H1 (cell line): ENCODE results near the gene DNMT3B. TPM values are rescaled to one million over a fixed set of nuclear protein-coding genes. Genes with fewer than 3 reads are reported as not detected.

ENCODE experiments used
- BACH1 ChIP-seq: IDR thresholded peaks from 2 replicates; pipeline ENCODE4 v1.6.1; 2012; ENCODE audit warnings: low read length, improper control_type of control experiment
- CBX8 ChIP-seq: fragments of 300-800, 300-1000 bp; sonication (generic); IDR thresholded peaks from 2 replicates; pipeline ENCODE4 v1.7.1; 2016; ENCODE audit warnings: low read depth, low read length, borderline replicate concordance
- GABPA ChIP-seq: IDR thresholded peaks from 2 replicates; pipeline ENCODE4 v1.6.1; 2011; ENCODE audit warnings: mild to moderate bottlenecking, low read length, moderate library complexity, borderline replicate concordance; ENCODE audit not compliant: insufficient read depth
- NRF1 ChIP-seq: IDR thresholded peaks from 2 replicates; pipeline ENCODE4 v1.6.1; 2011; ENCODE audit warnings: mild to moderate bottlenecking, low read depth, low read length, improper control_type of control experiment
- POLR2A ChIP-seq, 2 experiments: IDR thresholded peaks; 1 replicate in 1 of 2; 2 replicates in 1 of 2; pipeline ENCODE4 v1.6.1; 2011; ENCODE audit warnings: low read depth in 2 of 2, low read length in 2 of 2, mild to moderate bottlenecking in 2 of 2; ENCODE audit errors: control extremely low read depth in 1 of 2
- RXRA ChIP-seq: IDR thresholded peaks from 2 replicates; pipeline ENCODE4 v1.6.1; 2011; ENCODE audit warnings: low read depth, mild to moderate bottlenecking, low read length, moderate library complexity; ENCODE audit not compliant: insufficient read depth
- polyA plus RNA-seq, 7 experiments: library from polyadenylated mRNA; depleted of rRNA in 3 of 7; stranded (reverse) in 5 of 7; unstranded in 2 of 7; fragments of >200 nt in 5 of 7; fragments of 200-250 nt in 2 of 7; gene quantifications; 1 replicate in 5 of 7; 2 replicates in 1 of 7; 4 replicates in 1 of 7; pipeline versions ENCODE4 v1.2.1 to v1.2.3, GENCODE V29; 2011 to 2013; ENCODE audit warnings: missing spikeins in 2 of 7, mixed read lengths in 2 of 7
- total RNA-seq: library from RNA; stranded (reverse); fragmentation: NEBNext Ultra II Directional; extraction: Animal tissue kit (Norgen Biotek cat#: 25700); gene quantifications from 2 replicates; pipeline ENCODE4 v1.2.1, GENCODE V29; 2021
- TF ChIP-seq, protein P1 (sequence below): fragments of 300-600 bp; sonication (generic); IDR thresholded peaks from 2 replicates; pipeline ENCODE4 v1.7.1; 2012; ENCODE audit warnings: low read length, moderate library complexity, mild to moderate bottlenecking, inconsistent platforms; ENCODE audit not compliant: insufficient replicate concordance

Gene DNMT3B
- total and polyA plus RNA-seq, 2 of the 8 experiments (the other 6 are each of a cell fraction or from before 2014, with no cell fraction given): 433 to 1,016 TPM

DNA sequence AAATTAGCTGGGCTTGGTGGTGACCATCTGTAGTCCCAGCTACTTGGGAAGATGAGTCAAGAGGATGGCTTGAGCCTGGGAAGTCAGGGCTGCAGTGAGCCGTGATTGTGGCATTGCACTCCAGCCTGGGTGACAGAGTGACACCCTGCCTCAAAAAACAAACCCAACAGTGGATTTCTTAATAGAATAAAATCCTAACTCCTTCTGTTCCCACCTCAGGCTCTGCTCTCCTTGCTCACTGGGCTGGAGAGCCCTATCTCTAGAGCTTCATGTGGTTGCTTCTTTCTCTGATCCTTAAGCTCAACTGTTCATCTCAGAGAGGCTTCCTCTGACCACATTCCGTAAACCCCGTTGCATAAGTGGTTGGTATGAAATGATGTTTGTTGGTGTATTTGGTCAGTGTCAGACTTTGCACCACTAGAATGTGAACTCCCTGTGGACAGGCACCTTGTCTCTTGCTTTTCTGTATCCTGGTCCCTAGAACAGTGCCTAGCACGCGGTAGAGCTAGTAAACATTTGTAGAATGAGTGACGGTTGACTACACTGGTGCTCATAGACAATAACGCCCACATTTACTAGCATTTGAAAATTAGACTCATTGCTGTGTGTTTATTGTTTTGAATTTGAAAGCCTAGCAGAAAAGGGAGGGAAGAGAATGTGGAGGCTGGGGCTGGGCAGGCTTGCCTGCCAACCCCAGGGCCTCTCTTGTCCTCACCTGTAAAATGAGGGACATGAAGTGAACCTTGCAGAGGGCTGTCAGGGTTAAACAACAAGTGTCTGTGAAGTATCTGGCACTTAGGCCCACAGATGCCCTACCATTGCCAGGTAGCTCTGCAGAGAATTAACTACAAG is 61.8 kb downstream of the DNMT3B start (continued):
- TF ChIP-seq CBX8 (no peak), NRF1 (no peak), GABPA (no peak), RXRA (no peak), POLR2A (IDR thresholded peaks at IDR 0.05; ENCODE audit: control extremely low read depth in 1 of 2, low read depth in 2 of 2, low read length in 2 of 2) (no peak), BACH1 (no peak)
- TF ChIP-seq, protein P1, sequence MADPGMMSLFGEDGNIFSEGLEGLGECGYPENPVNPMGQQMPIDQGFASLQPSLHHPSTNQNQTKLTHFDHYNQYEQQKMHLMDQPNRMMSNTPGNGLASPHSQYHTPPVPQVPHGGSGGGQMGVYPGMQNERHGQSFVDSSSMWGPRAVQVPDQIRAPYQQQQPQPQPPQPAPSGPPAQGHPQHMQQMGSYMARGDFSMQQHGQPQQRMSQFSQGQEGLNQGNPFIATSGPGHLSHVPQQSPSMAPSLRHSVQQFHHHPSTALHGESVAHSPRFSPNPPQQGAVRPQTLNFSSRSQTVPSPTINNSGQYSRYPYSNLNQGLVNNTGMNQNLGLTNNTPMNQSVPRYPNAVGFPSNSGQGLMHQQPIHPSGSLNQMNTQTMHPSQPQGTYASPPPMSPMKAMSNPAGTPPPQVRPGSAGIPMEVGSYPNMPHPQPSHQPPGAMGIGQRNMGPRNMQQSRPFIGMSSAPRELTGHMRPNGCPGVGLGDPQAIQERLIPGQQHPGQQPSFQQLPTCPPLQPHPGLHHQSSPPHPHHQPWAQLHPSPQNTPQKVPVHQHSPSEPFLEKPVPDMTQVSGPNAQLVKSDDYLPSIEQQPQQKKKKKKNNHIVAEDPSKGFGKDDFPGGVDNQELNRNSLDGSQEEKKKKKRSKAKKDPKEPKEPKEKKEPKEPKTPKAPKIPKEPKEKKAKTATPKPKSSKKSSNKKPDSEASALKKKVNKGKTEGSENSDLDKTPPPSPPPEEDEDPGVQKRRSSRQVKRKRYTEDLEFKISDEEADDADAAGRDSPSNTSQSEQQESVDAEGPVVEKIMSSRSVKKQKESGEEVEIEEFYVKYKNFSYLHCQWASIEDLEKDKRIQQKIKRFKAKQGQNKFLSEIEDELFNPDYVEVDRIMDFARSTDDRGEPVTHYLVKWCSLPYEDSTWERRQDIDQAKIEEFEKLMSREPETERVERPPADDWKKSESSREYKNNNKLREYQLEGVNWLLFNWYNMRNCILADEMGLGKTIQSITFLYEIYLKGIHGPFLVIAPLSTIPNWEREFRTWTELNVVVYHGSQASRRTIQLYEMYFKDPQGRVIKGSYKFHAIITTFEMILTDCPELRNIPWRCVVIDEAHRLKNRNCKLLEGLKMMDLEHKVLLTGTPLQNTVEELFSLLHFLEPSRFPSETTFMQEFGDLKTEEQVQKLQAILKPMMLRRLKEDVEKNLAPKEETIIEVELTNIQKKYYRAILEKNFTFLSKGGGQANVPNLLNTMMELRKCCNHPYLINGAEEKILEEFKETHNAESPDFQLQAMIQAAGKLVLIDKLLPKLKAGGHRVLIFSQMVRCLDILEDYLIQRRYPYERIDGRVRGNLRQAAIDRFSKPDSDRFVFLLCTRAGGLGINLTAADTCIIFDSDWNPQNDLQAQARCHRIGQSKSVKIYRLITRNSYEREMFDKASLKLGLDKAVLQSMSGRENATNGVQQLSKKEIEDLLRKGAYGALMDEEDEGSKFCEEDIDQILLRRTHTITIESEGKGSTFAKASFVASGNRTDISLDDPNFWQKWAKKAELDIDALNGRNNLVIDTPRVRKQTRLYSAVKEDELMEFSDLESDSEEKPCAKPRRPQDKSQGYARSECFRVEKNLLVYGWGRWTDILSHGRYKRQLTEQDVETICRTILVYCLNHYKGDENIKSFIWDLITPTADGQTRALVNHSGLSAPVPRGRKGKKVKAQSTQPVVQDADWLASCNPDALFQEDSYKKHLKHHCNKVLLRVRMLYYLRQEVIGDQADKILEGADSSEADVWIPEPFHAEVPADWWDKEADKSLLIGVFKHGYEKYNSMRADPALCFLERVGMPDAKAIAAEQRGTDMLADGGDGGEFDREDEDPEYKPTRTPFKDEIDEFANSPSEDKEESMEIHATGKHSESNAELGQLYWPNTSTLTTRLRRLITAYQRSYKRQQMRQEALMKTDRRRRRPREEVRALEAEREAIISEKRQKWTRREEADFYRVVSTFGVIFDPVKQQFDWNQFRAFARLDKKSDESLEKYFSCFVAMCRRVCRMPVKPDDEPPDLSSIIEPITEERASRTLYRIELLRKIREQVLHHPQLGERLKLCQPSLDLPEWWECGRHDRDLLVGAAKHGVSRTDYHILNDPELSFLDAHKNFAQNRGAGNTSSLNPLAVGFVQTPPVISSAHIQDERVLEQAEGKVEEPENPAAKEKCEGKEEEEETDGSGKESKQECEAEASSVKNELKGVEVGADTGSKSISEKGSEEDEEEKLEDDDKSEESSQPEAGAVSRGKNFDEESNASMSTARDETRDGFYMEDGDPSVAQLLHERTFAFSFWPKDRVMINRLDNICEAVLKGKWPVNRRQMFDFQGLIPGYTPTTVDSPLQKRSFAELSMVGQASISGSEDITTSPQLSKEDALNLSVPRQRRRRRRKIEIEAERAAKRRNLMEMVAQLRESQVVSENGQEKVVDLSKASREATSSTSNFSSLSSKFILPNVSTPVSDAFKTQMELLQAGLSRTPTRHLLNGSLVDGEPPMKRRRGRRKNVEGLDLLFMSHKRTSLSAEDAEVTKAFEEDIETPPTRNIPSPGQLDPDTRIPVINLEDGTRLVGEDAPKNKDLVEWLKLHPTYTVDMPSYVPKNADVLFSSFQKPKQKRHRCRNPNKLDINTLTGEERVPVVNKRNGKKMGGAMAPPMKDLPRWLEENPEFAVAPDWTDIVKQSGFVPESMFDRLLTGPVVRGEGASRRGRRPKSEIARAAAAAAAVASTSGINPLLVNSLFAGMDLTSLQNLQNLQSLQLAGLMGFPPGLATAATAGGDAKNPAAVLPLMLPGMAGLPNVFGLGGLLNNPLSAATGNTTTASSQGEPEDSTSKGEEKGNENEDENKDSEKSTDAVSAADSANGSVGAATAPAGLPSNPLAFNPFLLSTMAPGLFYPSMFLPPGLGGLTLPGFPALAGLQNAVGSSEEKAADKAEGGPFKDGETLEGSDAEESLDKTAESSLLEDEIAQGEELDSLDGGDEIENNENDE: no peak
- TF ChIP-seq, all 59 proteins: peak for 0
